Stimulated activated CD8-positive, alpha-beta memory T cell treated with anti-CD3 and anti-CD28 coated beads, Interleukin-15, amount 100 ng/mL, for 24 hours (primary cell): Measurements from ENCODE around the gene RBM6.
A peak's percentile ranks its signal among the peaks of the same experiment; 100 is the strongest.
"Not testable (repeated sequence)": the region's sequence is repeated elsewhere in the genome, so short reads cannot be mapped to it uniquely, and the experiment has no call there.

Source experiments
- DNase-seq: peaks from one replicate; pipeline ENCODE4 v3.0.0-alpha.2; 2020; ENCODE audit warnings: low read depth

Gene RBM6

GRCh38 chr3:49939858-49940666, at the start of gene RBM6:
TSS of gene RBM6 (plus strand) at chr3:49940150. CDS start at chr3:49962642, 22,492 bp downstream.
- DNase-seq, result peak; percentile 85

GRCh38 chr3:49895791-49896190, 44.2 kb upstream of the RBM6 start:
- no peak for DNase-seq

- DNase-seq, result no peak
These were observed 43.6 kb upstream of the RBM6 start for GRCh38 chr3:49896345-49896744.

- DNase-seq, result no peak
These were observed 41.0 kb upstream of the RBM6 start for GRCh38 chr3:49898991-49899390.

GRCh38 chr3:49899815-49900214, 40.1 kb upstream of the RBM6 start:
- DNase-seq, result no peak

- no peak for DNase-seq
These were observed 39.3 kb upstream of the RBM6 start for GRCh38 chr3:49900491-49901153.

- no peak for DNase-seq
These were observed 38.3 kb upstream of the RBM6 start for GRCh38 chr3:49901366-49902339.

- DNase-seq, result no peak
These were observed 37.2 kb upstream of the RBM6 start for GRCh38 chr3:49902511-49903345.

- DNase-seq, result peak; percentile 55
These were observed 36.2 kb upstream of the RBM6 start, which contains the start of gene MST1R for GRCh38 chr3:49903451-49904424. TSS of gene MST1R (minus strand) at chr3:49903873. CDS start at chr3:49903609, 264 bp downstream.

- DNase-seq, result not testable (repeated sequence)
These were observed 35.5 kb upstream of the RBM6 start for GRCh38 chr3:49904448-49904847.

GRCh38 chr3:49906073-49906743, 33.7 kb upstream of the RBM6 start:
- DNase-seq, result no peak

GRCh38 chr3:49908373-49909199, 31.4 kb upstream of the RBM6 start:
- DNase-seq, result no peak

GRCh38 chr3:49910409-49911123, 29.4 kb upstream of the RBM6 start:
- DNase-seq, result no peak

GRCh38 chr3:49911124-49911420, 28.9 kb upstream of the RBM6 start:
- no peak for DNase-seq

GRCh38 chr3:49911611-49912010, 28.3 kb upstream of the RBM6 start:
- DNase-seq, result no peak

GRCh38 chr3:49912881-49913281, 27.1 kb upstream of the RBM6 start:
- no peak for DNase-seq

- DNase-seq, result no peak
These were observed 25.0 kb upstream of the RBM6 start for GRCh38 chr3:49914906-49915305.

GRCh38 chr3:49916686-49917085, 23.3 kb upstream of the RBM6 start:
- no peak for DNase-seq
